ENCODE measurements around the gene MRPS22.
A peak's percentile ranks its signal among the peaks of the same experiment; 100 is the strongest.

The MRPS22 gene

DNA sequence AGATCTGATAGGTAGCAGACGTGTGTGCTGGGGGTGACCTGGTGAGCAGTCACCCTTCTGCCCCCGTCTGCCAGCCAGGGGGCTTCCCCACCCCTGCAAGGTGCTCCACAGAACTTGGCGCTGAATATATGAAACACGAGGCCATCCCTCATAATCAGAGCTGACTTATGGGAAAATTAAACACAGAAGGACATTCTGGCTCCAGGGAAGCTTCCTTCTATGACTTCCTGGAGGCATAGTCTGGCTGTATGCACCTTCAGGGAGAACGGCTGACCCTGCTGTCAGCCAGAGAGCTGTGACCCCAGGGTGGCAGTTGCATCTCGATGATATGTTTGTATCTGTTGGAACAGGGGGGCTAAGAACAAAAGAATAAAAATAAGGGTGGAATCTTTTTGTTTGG is 26.6 kb upstream of the MRPS22 start:
- in situ Hi-C loops (cut with HindIII; ENCODE audit: low sequenced_read_pairs): loop anchor here (25.0 kb wide), 1 partner anchor 205 kb away; no protein-coding TSS in a partner anchor
- no peak for DNase-seq (ENCODE audit: low read depth, low spot score)
- no peak overlapping the region for H3K4me3 ChIP-seq (ENCODE audit: low read depth, low read length)
- TF ChIP-seq, protein P1, sequence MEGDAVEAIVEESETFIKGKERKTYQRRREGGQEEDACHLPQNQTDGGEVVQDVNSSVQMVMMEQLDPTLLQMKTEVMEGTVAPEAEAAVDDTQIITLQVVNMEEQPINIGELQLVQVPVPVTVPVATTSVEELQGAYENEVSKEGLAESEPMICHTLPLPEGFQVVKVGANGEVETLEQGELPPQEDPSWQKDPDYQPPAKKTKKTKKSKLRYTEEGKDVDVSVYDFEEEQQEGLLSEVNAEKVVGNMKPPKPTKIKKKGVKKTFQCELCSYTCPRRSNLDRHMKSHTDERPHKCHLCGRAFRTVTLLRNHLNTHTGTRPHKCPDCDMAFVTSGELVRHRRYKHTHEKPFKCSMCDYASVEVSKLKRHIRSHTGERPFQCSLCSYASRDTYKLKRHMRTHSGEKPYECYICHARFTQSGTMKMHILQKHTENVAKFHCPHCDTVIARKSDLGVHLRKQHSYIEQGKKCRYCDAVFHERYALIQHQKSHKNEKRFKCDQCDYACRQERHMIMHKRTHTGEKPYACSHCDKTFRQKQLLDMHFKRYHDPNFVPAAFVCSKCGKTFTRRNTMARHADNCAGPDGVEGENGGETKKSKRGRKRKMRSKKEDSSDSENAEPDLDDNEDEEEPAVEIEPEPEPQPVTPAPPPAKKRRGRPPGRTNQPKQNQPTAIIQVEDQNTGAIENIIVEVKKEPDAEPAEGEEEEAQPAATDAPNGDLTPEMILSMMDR (IDR thresholded peaks at IDR 0.05; ENCODE audit: low read depth, low read length): no peak

DNA sequence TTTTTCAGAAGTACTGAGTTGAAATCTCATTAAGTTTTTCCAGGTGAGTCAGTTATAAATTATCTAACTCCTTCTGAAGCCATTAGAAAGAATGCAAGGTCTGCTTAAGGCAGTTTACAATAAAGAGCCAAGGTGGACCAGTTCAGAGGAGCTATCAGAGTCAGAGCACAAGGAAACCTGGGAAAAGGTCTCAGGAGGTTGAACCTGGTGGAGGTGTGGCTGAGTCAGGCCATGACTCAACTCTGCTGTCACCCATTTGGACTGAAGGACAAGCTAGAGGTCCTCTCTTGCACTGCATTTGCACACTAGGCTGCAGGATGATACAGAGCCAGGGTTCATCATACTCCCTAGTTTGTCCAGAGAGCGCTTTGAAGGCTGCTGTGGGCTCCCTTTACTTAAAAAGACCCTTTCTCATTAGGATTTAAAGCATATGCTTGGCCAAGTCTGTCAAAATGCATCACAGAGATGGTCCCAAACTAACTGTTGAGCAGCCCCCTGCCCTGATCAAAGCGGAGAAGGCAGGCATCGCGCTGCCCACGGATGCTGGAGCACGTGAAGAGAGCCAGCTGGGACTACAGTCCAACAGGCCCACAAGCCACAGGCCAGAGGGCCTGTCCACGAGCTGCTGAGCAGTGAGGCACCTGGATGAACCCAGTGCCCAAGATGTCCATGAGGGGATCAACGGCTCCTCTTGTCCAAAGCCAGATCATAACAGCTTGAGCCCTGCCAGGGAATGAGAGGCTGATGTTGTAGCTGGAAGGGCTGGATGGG is 26.0 kb upstream of the MRPS22 start:
- in situ Hi-C loops (cut with HindIII; ENCODE audit: low sequenced_read_pairs): loop anchor here (25.0 kb wide), 1 partner anchor 206 kb away; no protein-coding TSS in a partner anchor
- H3K4me3 ChIP-seq (ENCODE audit: low read depth, low read length): no peak overlapping the region
- no peak for DNase-seq (ENCODE audit: low read depth, low spot score)
- TF ChIP-seq, protein P1 (IDR thresholded peaks at IDR 0.05; ENCODE audit: low read depth, low read length): no peak

DNA sequence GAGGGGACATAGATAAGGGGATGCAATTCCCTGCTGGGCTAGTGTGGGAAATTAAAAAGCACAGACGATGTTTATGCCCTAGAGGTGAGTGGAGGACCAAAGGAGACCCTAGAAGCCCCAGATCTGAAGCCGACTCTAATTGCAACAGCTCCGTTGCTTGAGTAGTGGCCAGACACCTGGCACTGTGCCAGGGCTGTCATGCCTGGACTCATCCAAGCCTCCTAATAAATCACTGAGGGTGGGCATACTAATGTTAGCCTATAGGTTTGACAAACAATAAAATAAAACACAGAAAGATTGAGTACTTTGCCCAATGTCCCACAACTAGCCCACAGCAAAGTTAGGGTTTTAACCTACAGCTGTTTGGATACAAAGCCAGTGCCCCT is 25.4 kb upstream of the MRPS22 start:
- in situ Hi-C loops (cut with HindIII; ENCODE audit: low sequenced_read_pairs): loop anchor here (25.0 kb wide), 1 partner anchor 206 kb away; no protein-coding TSS in a partner anchor
- TF ChIP-seq, protein P1 (IDR thresholded peaks at IDR 0.05; ENCODE audit: low read depth, low read length): no peak
- no peak overlapping the region for H3K4me3 ChIP-seq (ENCODE audit: low read depth, low read length)
- no peak for DNase-seq (ENCODE audit: low read depth, low spot score)

DNA sequence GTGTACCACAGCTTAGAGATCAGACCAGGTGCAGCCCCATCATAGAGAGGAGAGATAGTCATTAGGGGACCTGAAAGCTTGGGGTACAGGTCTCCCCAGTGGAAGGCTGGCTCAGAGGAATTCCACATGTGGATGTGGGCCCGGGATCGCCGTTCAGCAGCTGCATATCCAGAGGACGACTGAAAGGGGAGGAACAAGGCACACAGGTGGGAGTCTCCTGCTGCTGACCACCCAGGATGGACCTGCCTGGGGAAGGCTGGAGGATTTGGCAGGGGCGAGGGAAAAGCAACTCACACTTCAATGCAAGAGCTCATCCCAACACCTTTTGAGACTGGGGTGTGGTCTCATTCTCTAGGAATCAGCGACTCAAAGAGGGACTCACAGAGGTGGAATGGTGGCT is 25.0 kb upstream of the MRPS22 start:
- DNase-seq (ENCODE audit: low read depth, low spot score): no peak
- in situ Hi-C loops (cut with HindIII; ENCODE audit: low sequenced_read_pairs): loop anchor here (25.0 kb wide), 1 partner anchor 207 kb away; no protein-coding TSS in a partner anchor
- H3K4me3 ChIP-seq (ENCODE audit: low read depth, low read length): no peak overlapping the region
- TF ChIP-seq, protein P1 (IDR thresholded peaks at IDR 0.05; ENCODE audit: low read depth, low read length): no peak

DNA sequence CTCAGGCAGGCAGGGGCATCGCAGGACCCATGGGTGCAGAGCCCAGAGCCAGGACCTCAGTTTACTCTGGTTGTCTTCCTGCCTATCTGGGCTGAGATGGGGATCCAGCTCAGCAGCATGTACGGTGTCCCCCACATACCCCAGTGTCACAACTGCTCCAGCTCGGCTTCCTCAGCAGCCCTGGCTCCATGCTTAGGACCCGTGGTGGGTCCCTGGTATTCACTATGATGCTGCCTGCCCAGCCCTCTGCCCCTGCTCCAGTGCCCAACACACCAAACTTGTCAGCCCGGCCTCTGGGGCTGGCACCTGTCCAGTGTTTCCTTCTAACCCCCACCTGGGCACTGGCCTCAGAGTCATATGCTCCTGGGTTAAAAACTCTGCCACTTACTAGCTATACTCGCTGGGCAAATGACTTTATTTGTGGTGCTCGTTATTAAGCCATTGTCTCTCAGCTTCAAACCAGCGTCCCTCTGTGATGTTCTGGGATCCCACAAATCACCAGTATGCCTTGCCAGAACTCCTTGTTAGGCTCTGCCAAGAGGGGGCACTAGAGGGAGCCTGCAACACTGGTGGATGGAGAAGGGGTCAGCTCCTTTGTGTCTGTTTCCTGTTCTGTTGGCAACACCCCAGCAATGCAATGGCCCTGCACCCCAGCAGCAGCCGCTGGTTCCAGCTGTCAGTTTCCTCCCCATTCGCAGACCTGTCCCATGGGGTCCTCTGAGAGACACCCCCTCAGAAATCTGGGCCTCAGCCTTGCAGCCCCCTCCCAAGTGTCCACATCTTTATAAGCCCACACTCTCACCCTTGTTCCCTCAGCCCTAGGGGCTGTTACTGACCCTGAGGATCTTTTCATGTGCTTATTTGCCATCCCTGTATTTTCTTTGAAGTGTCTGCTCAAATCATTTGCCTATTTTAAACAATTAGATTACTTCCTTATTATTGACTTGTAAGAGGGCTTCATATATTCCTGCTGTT is 24.1 kb upstream of the MRPS22 start:
- TF ChIP-seq, protein P1 (IDR thresholded peaks at IDR 0.05; ENCODE audit: low read depth, low read length): peak; percentile 59
- H3K4me3 ChIP-seq (ENCODE audit: low read depth, low read length): no peak overlapping the region
- no peak for DNase-seq (ENCODE audit: low read depth, low spot score)
- in situ Hi-C loops (cut with HindIII; ENCODE audit: low sequenced_read_pairs): loop anchor here (25.0 kb wide), 1 partner anchor 207 kb away; no protein-coding TSS in a partner anchor

DNA sequence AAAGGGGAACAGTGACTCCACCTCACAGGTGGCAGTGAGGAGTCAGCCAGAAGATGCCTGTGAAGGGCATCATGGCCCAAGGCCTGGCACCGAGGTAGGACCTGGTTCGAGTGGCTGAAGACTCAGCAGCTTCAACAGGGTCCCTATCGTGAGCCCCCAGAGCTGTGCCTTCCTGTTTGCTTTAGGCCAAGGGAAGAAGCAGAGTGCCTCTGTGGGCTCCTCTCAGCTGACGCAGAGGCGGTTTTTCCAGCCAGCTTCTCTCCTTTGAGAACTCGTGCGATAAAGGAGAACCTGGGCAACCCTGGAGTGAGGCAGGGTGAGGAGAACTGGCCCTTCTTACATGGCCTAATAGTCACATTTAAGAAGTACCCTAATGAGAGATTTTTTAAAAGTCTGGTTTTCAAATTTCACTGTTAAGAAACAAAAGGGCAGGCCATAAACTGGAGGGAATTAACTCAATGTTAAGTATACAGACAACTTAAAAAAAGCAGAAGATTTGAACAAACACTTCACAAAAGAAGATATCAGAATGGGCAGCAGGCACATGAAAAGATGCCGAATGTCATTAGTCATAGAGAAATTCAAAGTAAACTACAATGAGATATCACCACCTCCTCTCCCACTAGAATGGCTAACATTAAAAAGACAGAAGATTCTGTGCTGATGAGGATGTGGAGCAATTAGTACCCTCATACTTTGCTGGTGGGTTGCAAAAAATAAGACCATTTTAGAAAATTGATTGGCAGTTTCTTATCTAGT is 23.1 kb upstream of the MRPS22 start:
- no peak for DNase-seq (ENCODE audit: low read depth, low spot score)
- no peak overlapping the region for H3K4me3 ChIP-seq (ENCODE audit: low read depth, low read length)
- in situ Hi-C loops (cut with HindIII; ENCODE audit: low sequenced_read_pairs): loop anchor here (25.0 kb wide), 1 partner anchor 208 kb away; no protein-coding TSS in a partner anchor
- TF ChIP-seq, protein P1 (IDR thresholded peaks at IDR 0.05; ENCODE audit: low read depth, low read length): no peak

Measured in astrocyte of the spinal cord (primary cell).